Measurements from ENCODE around the gene TEX11.

DNA sequence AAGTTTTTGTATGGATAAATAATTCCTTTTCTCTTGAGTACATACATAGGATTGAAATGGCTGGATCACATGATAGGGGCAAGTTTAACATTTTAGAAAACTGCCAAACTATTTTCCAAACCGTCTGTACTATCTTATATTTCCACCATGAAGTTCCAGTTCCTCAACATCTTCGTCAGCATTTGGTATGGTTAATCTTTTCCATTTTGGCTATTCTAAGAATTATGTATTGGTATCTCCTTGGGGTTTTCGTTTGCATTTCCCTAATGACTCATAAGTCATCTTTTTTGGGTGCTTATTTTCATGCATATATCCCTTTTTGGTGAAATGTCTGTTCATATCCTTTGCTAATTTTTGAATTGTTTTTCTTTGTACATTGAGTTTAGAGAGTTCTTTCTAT lies 236.2 kb downstream of the TEX11 start:
- TF ChIP-seq CTCF (IDR thresholded peaks at IDR 0.05) (no peak), POLR2AphosphoS5 (IDR thresholded peaks at IDR 0.05) (no peak), EP300 (IDR thresholded peaks at IDR 0.05) (no peak), POLR2A (IDR thresholded peaks at IDR 0.05; ENCODE audit: low read depth) (no peak)

Measured in esophagus muscularis mucosa (tissue), 4 donors.